Renal cortical epithelial cell (primary cell): ENCODE measurements around the gene ENPP1. TPM values are rescaled to one million over a fixed set of nuclear protein-coding genes. Genes with fewer than 3 reads are reported as not detected.

Experiments used
- DNase-seq: peaks from one replicate; pipeline ENCODE4 v3.0.0-alpha.2; 2011; ENCODE audit warnings: low read depth
- total RNA-seq: library from RNA; depleted of rRNA; stranded (reverse); fragments of >200 nt; gene quantifications from 2 replicates; pipeline ENCODE4 v1.2.3, GENCODE V29; 2014

Gene ENPP1
- total RNA-seq, 1 donor from 2014 or later: 6.0 TPM

DNA sequence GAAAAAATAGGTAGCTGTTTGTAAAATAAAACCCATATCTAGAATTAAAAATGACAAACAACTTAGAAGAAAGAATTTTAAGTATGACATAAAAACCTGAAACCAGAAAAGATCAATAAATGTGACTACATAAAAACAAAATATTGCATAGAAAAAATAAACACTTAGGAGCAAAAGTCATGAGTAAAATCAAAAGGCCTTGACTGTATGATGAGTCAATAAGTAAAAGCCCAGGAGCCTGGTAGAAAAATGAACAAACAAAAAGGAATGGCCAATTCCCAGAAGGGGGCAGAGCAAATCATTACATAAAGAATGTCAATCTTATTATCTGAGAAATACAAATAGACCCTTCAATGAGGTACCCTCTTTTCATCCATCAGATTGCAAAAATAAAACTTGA is 20.7 kb upstream of the ENPP1 start:
- DNase-seq: no peak

DNA sequence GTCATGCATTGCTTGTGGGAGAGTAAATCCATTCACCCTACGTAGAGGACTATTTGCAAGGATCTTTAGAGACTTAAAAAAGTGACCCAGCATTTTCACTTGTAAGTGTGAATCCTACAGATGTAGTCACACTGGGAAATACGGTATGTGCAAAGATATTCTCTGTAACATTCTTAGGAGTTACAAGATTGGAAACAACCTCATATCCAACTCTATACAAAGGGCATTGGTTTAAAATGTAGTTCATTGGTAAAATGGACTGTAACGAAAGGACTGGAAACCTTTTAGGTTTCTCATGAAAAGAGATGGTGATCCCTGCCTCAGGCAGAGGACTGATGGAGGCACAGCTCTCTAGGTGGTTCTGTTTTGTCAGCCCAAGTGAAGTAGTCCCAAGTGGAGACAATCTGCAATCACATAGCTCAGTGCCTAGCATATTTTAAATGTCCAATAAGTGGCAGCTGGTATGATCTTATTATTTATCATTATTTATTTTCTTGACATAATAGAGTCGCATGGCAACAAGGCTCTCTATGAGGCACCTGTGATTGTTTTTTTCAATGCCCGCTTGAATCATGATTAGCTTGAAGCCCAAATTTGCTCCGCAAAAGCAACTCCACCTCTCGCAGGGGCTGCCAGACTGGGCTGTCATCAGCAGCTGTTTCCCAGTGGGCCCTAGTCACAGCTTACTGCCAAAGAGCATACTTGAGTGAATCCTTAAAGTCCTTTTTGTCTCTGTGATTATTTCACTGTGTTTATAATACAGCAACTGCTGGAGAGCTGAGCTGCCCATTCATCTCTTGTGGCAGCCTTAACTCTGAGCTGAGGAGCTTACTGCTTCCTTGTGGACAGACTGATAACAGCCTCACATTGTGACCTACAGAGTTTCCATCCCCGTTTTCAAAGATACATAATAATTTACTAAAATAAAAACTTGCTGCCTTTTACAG is 19.8 kb upstream of the ENPP1 start:
- DNase-seq: no peak

DNA sequence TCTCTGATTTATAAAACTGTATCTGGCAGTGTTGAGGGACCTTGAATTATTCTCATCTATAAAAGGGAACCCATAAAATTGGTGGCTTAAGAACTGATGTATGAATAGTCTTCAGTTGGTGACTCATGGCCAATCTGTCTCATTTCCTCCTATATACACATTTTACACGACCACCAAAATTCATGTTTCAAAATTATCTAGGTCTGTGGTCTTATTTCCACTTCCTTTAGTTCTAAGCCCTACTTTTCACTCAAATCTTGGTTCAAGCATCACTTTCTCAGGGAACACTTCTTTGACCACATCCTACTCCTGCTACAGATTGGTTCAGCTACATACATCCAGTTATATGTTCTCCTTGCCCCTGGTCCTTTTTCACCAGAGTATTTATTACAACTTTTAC is 18.6 kb upstream of the ENPP1 start:
- no peak for DNase-seq

DNA sequence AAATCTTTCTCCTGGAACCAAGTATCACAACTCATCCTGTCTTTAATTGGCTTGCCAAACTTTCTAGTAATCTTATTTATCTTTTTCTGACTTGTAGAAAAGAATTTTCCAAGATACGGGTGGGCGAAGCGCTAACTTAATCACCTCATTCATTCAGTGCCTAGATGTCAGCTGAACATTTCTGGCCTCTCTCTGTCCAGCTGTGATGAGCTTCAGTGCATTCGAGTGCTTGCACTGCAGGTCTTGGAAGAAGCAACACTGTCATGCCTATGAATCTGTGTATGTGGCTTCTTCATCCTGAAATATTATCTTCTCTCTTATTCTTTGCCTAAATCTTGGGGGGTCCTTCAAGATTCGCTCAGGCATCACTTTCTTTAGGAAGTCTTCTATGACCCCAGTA is 16.3 kb upstream of the ENPP1 start:
- no peak for DNase-seq

DNA sequence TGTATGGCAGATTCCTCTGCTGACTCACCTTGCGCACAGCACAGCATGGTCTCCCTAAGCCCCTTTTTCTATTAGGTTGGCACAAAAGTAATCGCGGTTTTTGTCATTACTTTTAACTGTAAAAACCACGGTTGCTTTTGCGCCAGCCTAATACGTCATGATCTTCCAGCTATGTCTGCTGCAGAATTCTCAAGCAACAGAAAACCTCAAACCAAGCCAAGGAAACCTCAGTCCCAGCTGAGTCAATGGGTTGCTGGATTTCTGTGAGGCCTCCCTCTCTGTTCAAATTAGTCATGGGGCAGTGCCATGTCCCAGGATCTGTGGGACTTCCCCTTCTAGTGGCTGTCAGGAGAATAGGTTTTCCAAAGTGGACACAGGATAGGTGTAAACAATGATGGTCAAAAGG is 15.7 kb upstream of the ENPP1 start:
- peak; percentile 33 for DNase-seq

DNA sequence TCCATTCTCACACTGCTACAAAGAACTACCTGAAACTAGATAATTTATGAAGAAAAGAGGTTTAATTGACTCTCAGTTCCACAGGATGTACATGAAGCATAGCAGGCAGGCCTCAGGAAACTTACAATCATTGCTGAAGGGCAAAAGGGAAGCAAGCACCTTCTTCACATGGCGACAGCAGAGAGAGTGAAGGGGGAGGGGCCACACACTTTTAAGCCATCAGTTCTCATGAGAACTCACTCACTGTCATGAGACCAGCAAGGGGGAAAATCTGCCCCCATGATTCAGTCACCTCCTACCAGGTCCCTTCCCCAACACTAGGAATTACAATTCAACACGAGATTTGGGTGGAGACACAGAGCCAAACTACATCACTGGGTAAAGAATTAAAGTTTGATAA is 12.5 kb upstream of the ENPP1 start:
- DNase-seq: no peak

DNA sequence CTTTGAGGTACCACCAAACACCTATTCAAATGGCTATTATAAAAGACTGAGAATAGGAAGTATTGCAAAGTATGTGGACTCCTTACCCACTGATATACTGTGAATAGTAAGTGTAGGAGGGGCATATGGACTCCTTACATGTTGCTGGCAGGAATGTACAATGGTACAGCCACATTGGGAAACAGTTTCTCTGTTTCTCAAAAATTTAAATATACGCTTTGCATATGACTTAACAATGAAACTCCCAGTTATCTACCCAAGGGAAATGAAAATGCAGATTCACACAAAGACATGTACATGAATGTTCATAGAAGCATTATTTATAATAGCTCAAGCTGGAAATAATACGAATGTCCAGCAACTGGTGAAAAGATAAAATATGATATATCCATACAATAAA is 5.5 kb upstream of the ENPP1 start:
- DNase-seq: no peak

DNA sequence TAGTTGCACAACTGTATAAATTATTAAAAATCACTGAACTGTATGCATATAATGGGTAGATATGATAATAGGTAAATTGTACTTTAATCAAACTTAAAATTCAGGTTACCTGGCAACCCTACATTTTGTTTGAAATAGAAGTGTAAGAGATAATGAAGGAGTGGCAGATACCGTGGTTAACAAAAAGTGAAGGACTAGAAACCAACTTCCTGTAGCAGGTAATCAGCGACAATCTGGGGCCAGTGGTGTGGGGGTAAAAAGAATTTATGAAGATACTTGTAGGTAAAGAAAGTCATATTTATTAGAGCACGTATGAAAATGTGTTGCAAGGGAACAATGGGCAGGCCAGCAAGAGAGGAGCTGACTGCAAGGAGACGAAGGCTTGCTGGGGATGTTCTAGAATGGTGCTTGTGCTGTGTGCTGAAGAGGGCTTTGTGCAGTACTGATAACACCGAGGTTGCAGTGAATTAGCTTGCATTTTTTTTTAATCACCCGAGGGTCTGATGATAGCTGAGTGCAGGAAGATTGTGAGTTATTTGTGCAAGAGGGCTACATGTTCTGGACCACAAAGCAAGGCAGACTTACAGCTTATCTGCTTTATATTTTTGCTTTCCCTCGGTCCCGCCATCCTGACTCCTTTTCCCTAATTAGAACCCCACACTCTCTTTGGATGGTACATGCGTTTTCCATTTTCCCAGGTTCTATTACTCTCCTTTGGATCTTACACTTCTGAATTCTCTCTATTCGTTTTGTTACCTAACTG is 4.6 kb upstream of the ENPP1 start:
- DNase-seq: no peak

DNA sequence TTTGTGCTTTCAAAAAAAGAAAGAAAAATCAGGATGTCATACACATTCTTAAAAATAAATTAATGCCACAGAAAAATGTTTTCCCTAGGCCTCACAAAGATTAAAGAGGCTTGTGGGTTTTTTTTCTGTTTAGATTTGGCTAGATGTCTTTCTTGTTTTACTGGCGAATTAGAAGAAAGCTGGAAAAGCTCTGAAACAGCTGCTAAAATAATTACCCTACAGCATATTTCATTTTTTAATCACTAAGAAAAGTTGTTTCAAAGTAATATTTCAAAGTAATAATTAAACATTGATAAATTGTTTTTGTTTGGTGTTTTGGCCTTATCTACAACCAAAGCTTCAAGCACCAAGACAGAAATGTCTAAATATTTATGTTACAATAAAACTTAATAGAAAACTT is 3.7 kb upstream of the ENPP1 start:
- no peak for DNase-seq

DNA sequence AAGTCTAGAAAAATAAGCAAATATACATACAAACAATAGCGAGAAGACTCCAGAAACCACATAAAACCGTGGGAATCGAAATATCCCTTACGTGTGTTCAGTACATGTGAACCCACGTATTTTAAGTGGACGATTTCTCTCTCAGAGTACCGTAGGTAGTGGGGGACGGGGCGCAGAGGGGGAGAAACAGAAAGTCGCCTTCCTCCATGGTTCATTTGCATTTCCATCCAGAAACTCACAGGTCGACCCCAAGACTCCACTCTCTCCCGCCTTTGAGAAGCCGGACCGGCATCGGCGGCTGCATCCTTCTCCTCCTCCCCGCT is 538 bp upstream of the ENPP1 start:
- no peak for DNase-seq

DNA sequence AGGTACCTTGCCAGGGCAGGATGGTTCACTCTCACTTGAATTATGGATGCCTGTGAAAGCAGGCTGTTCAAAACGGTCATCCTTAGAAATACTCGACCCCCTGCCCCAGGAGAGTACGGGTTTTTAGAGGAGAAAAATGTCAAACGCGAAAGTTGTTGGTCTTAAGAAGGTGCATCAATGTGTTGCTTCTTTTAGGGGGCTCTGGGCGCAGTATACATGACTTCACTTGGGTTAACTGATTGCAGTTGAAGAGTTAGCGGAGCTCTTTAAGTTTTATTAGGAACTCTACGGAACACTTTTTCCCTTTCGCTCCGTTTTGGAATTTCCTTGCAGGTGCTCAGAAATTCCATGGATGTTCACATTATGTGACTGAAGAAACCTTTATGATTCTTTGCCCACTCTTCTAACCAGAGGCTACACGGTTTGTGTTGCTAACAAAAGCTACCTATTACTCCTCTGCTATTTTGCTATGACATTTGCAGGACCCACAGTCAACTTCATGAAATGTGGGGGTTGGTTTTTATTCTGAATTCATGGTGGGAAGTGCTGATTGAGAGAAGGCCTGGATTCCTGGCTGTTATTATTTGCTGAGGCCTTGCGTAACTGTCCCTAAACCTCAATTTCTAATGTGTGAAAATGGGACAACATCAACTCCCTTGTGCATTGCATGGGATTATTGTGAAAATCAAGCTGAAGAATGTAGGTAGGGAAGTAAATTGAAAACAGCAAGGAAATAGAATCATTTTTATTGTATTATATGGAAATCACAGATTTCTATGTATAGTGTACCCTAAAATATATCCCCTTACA is 845 bp downstream of the ENPP1 start:
- DNase-seq: no peak

DNA sequence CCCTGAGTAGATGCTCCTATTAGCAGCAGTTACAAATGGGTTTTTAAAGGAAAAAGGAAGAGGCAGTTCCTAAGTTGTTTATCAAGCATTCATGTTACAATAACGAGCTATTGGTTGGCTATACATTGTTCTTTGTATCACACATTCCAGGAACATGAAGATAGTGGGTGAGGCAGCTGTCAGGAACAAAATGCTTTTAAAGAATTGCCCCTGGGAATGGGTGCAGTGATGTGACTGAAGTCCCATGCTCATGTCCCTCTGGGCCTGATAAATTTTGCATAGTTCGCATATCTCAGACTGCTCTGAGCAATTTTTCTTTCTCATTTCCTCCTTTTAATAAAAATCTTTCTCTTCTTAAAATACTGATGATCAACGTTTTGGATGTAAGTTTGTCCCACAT is 3.7 kb downstream of the ENPP1 start:
- no peak for DNase-seq

DNA sequence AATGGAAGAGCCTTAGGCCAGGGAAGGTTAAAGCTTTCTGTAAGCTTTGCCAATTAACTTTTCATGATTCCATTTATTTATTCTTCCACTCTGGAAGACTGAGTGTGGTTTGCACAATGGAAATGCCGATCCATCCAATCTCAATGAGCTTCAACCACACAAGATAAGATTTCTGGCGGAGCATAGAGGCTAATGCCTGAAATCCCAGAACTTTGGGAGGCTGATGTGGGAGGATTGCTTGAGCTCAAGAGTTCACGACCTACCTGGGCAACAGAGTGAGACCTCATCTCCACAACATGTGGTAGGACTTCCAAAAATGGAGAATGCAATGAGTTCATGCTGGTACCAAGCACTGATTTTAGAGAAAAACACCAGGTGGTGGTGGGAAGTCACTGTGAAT is 6.2 kb downstream of the ENPP1 start:
- DNase-seq: no peak

DNA sequence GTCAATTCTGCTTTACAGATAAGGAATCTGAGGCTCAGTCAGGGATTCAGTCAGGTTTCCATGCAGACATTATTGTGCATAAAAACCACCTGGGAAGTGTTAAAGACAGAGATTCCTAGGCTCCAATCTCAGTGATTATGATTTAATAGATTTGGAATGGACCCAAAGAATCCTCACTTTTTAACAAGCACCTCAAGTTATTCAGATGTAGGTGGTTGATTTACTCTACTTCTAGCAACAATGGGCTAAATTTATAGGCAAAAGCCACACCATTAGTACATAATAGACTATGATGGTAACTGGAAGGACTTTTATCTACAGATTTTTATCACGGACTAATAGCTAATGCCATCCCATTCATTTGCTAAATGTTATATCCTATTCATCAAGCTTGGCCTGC is 9.0 kb downstream of the ENPP1 start:
- DNase-seq: no peak

DNA sequence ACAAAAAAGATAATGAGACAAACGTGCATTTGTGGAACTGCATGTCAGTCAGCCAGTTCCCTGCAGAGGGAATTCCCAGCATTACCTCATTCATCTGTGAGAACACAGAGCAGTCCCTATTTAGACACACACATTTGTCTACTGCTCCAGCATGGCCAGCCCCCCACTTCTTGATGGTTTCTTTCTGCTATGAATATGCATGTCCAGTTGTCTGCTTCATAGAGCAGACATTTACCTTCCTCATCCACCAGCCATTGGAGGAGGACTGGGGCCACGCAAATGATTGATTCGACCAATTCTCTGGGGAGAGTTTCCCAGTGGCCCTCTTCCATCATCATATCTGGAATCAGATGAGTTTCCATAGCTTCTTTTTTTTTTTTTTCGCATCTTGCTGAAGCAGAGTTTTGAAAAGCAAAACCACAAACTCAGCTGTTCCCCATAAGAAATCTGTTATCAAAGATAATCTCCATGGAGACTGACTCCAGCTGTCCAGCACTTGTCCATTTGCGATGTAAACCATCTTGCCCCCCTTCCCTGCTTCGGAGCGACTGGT is 11.8 kb downstream of the ENPP1 start:
- DNase-seq: peak; percentile 63

DNA sequence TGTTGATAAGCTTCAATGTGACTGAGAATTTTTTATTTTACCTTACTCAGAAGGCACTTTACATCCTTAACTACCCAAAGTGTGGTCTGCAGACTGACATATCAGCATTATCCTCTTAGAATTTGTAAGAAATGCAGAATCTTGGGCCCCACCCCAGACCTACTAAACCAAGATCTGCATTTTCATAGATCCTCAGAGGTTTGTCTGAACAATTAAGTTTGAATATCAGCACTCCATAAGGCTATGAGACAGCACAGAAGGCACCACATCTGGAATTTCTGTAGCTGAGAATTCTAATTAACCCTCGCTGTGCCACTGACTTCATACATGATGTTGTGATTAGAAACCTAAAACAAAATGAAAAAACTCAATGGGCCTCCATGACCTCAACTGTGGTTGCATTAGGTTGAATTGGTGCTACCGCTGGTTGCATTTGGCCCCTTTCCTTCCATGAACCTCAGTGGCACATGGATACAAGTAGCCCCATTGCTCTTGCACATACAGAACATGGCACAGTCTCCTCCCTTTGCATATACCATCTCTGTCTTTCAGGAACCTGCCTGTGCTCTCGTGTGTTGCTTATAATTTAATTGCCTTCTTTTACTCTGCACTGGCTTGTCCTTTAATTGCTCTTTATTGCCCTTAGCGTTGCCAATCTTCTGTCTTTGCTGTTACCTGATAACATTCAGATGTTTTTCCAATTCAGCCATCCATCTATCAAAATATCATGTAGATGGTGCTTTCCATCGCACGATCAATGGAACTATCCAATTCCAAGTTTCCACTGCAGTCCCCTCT is 13.4 kb downstream of the ENPP1 start:
- no peak for DNase-seq

DNA sequence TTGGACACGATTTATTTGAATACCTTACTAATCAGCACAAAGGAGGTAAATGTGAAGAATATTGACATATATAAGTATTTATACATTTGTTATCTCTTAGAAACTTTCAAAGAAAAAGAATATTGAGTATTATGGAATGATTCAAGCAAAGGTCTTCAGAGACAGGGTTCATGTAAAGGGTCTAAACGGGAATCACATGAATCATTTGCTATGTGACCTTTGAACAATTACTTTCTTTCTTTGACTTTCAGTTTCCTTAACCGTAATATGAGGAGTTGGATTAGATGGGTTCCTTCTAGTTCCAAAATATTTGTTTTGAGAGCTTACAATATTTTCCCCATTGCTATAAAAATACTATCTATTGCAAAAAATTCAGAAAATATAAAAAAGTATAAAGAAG is 14.3 kb downstream of the ENPP1 start:
- no peak for DNase-seq

DNA sequence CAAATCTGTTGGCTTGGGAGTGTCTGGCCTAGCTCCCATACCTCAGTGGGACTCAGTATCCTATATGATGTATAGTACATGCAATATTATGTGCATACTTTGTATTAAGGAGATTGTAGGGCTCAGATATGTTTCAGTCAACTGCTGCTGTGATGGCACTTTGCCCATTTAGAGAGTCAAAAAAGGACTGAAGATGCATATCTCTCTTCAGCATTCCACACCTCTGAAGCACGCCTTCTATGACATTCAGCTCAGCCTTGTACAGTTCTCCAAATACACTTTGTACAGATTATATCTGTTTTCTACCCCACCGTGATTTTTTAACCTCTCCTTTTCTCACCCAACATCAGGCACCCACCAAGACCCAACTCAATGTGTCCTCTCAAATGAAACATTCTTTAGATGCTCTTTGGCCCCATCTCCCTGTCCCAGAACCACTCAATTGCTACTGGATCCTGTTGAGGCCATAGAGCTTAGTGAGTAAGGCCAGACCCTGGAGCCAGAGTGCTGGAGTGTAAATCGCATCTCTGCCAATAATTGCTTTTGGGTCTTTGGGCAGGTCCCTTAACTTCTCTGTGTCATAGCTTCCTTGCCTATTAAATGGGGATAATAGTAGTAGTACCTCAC is 15.6 kb downstream of the ENPP1 start:
- no peak for DNase-seq

DNA sequence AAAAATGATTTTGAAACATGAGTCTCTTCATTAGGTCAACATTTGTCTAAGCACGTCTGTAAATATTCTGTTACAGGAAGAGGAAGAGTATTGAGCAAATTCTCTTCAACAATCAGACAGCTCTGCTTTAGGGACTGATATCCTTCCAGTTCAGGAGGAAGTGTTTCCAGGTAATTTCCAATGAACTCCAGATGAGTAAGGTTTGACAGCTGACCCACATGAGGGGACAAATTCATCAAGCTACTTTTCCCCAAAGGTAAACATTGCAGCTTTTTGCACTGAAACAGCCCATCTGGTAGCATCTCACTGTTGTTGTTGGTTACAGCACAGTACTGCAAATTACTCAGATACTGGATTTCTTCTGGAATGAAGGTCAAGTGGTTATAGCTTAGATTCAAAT is 18.1 kb downstream of the ENPP1 start:
- DNase-seq: no peak

DNA sequence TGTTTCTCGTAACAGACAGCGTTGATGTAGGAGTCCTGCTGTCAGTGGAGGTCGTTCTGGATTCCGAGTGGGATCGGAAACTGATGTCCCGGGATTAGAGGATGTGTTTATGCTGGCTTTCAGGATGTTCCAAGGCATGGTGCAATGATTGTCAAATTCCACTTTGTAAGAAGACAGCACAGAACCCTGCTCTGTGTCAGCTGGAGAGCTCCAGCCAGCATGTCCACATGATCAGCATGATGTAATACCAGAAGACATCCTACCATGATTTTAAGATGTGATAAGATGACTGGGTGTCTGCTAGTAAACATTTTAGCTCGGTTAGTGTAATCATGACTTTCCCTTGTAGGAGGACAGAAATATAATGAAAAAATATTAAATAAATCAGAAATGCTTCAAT is 20.3 kb downstream of the ENPP1 start:
- no peak for DNase-seq

DNA sequence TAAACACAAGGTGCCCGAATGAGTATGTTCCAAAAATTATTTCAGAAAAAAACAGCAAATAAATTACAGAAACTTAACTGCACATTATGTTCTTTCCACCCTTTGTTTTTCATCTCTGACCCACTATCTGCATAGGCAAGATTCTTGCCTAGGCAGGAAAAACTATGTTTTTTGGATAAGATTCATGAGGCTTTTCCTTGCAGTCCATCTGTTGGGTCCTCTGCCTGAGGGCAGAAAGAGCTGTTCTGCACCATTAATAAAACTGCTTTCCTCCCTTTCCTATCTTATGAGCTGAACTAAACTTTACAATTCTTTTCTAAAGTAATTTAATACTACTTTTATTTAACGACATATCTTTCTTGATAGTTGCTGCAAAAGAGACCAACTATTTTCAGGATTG is 21.1 kb downstream of the ENPP1 start:
- DNase-seq: no peak
